ENCODE results near the gene AFP. TPM values are rescaled to one million over a fixed set of nuclear protein-coding genes. Genes with fewer than 3 reads are reported as not detected.

Gene AFP
- total RNA-seq, 1 experiment from 2014 or later = 0.40 TPM

- no peaks in the 10 kb centered on the region for H3K9me3 ChIP-seq (ENCODE audit: low read length)
- no peaks in the 10 kb centered on the region for H3K4me1 ChIP-seq (ENCODE audit: insufficient read depth, low read length)
- TF ChIP-seq, protein P1, sequence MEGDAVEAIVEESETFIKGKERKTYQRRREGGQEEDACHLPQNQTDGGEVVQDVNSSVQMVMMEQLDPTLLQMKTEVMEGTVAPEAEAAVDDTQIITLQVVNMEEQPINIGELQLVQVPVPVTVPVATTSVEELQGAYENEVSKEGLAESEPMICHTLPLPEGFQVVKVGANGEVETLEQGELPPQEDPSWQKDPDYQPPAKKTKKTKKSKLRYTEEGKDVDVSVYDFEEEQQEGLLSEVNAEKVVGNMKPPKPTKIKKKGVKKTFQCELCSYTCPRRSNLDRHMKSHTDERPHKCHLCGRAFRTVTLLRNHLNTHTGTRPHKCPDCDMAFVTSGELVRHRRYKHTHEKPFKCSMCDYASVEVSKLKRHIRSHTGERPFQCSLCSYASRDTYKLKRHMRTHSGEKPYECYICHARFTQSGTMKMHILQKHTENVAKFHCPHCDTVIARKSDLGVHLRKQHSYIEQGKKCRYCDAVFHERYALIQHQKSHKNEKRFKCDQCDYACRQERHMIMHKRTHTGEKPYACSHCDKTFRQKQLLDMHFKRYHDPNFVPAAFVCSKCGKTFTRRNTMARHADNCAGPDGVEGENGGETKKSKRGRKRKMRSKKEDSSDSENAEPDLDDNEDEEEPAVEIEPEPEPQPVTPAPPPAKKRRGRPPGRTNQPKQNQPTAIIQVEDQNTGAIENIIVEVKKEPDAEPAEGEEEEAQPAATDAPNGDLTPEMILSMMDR (conservative IDR thresholded peaks at IDR 0.05; ENCODE audit: low read depth, low read length) = no peak
- TF ChIP-seq EZH2phosphoT487 (IDR thresholded peaks at IDR 0.05; ENCODE audit: borderline replicate concordance, low read length) (no peak), EZH2 (IDR thresholded peaks at IDR 0.05; ENCODE audit: low read length, unreplicated experiment) (no peak)
- POLR2A ChIA-PET (ENCODE audit: unreplicated experiment) = no interaction called here
- no peaks in the 10 kb centered on the region for H3F3A ChIP-seq (ENCODE audit: low read length, unreplicated experiment)
- no peak overlapping the region for H3K9ac ChIP-seq (ENCODE audit: low read length)
- H3K4me2 ChIP-seq (ENCODE audit: low read length) = no peak overlapping the region
- H4K20me1 ChIP-seq (ENCODE audit: low read length) = no peaks in the 10 kb centered on the region
- BruUV-seq (replicated peaks) = no TSS peak
- peaks cover 49% of the 10 kb centered on the region for H3K27me3 ChIP-seq (ENCODE audit: low read length)
- ATAC-seq (no peak), DNase-seq (no peak)
- no peak overlapping the region for H2AFZ ChIP-seq (ENCODE audit: low read length)
- no peaks in the 10 kb centered on the region for H3K79me2 ChIP-seq (ENCODE audit: low read length)
- H3K9me2 ChIP-seq (replicated peaks; ENCODE audit: low read length) = no peaks in the 10 kb centered on the region
- intact Hi-C loops (cut with micrococcal nuclease) = no loop called here
- CTCF ChIA-PET = no interaction called here
- H3K27ac ChIP-seq (ENCODE audit: low read length) = no peak overlapping the region
- no peaks in the 10 kb centered on the region for H3K36me3 ChIP-seq (ENCODE audit: low read depth, low read length)
- no peak overlapping the region for H3K4me3 ChIP-seq (ENCODE audit: low read length)
These were observed 15.4 kb upstream of the AFP start for GRCh38 chr4:73420615-73421014.

- Histone ChIP-seq H3K4me2 (ENCODE audit: low read length) (no peak overlapping the region), H3K9me2 (replicated peaks; ENCODE audit: low read length) (no peaks in the 10 kb centered on the region), H3K79me2 (ENCODE audit: low read length) (no peaks in the 10 kb centered on the region), H2AFZ (ENCODE audit: low read length) (no peak overlapping the region), H3K4me1 (ENCODE audit: insufficient read depth, low read length) (no peaks in the 10 kb centered on the region), H3K4me3 (ENCODE audit: low read length) (no peak overlapping the region), H3K27me3 (ENCODE audit: low read length) (peaks cover 39% of the 10 kb centered on the region), H3K36me3 (ENCODE audit: low read depth, low read length) (no peaks in the 10 kb centered on the region), H3F3A (ENCODE audit: low read length, unreplicated experiment) (no peaks in the 10 kb centered on the region), H3K9ac (ENCODE audit: low read length) (no peak overlapping the region), H3K9me3 (ENCODE audit: low read length) (no peaks in the 10 kb centered on the region), H3K27ac (ENCODE audit: low read length) (no peak overlapping the region), H4K20me1 (ENCODE audit: low read length) (no peaks in the 10 kb centered on the region)
- no TSS peak for BruUV-seq (replicated peaks)
- no peak for DNase-seq
- ChIA-PET POLR2A (ENCODE audit: unreplicated experiment) (no interaction called here), CTCF (no interaction called here)
- no peak for TF ChIP-seq EZH2phosphoT487 (IDR thresholded peaks at IDR 0.05; ENCODE audit: borderline replicate concordance, low read length)
- TF ChIP-seq, protein P1 (conservative IDR thresholded peaks at IDR 0.05; ENCODE audit: low read depth, low read length) = no peak
- no peak for TF ChIP-seq EZH2 (IDR thresholded peaks at IDR 0.05; ENCODE audit: low read length, unreplicated experiment)
- intact Hi-C loops (cut with micrococcal nuclease) = no loop called here
- no peak for ATAC-seq
These were observed 14.1 kb upstream of the AFP start for GRCh38 chr4:73421708-73422457.

DNA sequence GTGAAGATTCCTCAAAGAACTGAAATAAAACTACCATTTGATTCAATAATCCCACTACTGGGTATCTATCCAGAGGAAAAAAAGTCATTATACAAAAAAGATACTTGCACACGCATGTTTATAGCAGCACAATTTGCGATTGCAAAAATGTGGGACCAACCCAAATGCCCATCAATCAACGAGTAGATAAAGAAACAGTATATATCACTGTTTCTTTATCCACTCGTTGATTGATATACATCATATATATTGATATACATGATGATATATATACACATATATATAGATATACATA is 13.6 kb upstream of the AFP start:
- intact Hi-C loops (cut with micrococcal nuclease) = no loop called here
- BruUV-seq (replicated peaks) = no TSS peak
- Histone ChIP-seq H3K9me3 (ENCODE audit: low read length) (no peaks in the 10 kb centered on the region), H3K36me3 (ENCODE audit: low read depth, low read length) (no peaks in the 10 kb centered on the region), H4K20me1 (ENCODE audit: low read length) (no peaks in the 10 kb centered on the region), H3K4me2 (ENCODE audit: low read length) (no peak overlapping the region), H2AFZ (ENCODE audit: low read length) (no peak overlapping the region), H3K4me3 (ENCODE audit: low read length) (no peak overlapping the region), H3K27ac (ENCODE audit: low read length) (no peak overlapping the region), H3K27me3 (ENCODE audit: low read length) (peaks cover 35% of the 10 kb centered on the region), H3K79me2 (ENCODE audit: low read length) (no peaks in the 10 kb centered on the region), H3K9ac (ENCODE audit: low read length) (no peak overlapping the region), H3K9me2 (replicated peaks; ENCODE audit: low read length) (no peaks in the 10 kb centered on the region), H3K4me1 (ENCODE audit: insufficient read depth, low read length) (no peaks in the 10 kb centered on the region), H3F3A (ENCODE audit: low read length, unreplicated experiment) (no peaks in the 10 kb centered on the region)
- no peak for ATAC-seq
- ChIA-PET POLR2A (ENCODE audit: unreplicated experiment) (no interaction called here), CTCF (no interaction called here)
- no peak for DNase-seq
- TF ChIP-seq EZH2 (IDR thresholded peaks at IDR 0.05; ENCODE audit: low read length, unreplicated experiment) = no peak
- TF ChIP-seq EZH2phosphoT487 (IDR thresholded peaks at IDR 0.05; ENCODE audit: borderline replicate concordance, low read length) = no peak
- TF ChIP-seq, protein P1 (conservative IDR thresholded peaks at IDR 0.05; ENCODE audit: low read depth, low read length) = no peak

Data from PC-3 (cell line).